ENCODE results near the gene UGT1A1. TPM values are rescaled to one million over a fixed set of nuclear protein-coding genes. Genes with fewer than 3 reads are reported as not detected.

The UGT1A1 gene
- total RNA-seq, 1 experiment from 2014 or later = not detected

DNA sequence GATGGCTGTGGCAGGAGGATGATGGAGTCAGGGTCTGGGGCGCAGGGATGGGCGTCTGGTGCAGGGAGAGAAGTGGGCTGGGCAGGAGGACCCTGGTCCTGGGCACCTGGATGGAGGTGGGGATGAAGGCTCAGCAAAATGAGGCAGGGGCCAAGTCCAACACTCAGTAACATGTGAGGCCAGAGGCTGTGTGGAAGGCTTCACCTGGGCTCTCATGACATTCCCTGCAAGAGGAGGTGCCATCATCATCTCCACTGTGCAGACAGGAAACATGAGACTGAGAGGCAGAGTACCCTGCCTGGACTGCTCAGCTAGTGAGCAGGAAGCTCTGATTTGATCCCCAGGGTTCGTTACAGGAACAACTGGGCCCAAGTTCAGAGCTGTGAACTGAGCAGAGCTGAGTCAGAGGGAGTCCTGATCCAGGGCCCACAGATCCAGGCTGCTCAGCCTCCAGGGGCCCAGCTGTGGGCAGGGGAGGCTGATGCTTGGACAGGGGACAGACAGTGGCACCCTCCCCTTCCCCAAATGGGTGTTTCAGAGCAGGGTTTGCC lies 57.4 kb downstream of the UGT1A1 start:
- DNase-seq (ENCODE audit: low spot score) = no peak

DNA sequence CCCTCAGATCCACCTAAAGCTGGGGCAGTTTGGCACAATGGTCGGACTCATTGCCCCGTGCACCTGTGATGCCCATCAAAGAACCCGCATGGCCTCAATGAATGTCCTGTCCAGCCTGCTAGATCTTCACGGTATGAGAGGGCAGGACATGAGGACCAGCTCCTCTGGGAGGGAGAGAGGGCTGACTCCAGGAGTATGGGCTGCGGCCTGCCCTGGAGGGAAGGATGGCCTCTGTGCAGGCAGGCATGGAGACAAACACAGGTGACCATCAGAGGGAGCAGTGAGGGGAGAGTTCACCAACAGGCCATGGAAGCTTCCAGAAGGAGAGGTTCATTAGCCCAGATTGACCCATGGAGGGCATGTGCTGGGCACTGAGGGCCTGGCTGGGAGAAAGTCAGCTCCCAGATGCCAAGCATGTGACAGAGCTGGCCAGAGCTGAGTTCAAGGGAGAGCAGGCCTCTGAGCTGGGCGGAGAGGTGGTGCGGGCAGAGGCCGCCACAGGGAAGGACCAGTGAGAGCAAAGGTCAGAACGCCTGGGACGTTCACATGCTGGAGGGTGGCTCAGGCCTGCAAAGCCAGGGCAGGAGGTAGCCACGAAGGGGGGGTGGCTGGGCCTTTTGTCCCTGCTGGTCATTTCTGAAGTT lies 58.0 kb downstream of the UGT1A1 start:
- no peak for DNase-seq (ENCODE audit: low spot score)

DNA sequence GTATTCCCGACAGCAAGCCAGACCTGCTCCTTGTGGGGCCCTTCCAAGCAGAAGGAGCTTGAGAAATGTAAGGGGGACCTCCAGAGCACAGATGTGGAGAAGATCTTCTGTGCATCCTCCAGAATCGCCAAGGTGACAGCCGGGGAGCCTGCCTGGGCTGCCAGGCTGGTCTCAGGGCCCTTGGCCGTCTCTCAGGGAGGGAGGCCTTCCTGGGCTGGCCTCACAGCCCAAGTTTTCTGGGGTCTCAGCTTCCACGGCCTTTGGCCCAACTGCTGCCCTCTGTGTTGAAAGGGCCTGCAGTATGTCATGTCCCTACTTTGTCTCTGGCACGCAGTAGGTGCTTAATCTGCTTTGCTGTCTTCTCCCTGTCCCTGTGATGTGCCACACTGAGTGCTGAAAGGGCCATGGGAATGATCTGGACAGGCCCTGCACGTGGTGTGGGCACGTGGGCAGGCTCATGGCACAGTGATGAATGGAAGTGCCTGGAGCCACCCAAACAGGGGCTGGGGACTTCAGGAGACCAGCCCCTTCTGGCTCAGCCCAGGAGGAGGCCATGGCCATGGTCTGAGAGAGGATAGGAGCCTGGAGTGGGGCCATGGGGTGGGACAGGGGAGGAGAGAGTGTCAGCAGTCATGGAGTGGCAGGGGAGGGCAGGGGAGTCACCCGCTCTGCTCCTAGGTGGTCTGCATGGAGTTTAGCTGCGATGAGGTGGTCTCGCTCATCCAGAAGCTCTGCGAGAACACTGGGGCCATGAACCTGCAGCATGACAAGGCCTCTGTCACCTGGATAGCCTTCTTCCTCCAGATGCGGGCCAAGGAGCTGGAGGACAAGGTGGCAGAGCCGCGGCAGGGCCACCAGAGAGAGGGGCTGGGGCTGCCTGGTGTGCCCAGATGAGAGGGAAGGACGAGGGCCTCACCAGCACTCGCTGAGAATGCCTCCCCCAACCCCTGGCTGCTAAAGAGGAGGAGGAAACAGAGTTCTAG lies 58.9 kb downstream of the UGT1A1 start:
- DNase-seq (ENCODE audit: low spot score) = no peak

DNA sequence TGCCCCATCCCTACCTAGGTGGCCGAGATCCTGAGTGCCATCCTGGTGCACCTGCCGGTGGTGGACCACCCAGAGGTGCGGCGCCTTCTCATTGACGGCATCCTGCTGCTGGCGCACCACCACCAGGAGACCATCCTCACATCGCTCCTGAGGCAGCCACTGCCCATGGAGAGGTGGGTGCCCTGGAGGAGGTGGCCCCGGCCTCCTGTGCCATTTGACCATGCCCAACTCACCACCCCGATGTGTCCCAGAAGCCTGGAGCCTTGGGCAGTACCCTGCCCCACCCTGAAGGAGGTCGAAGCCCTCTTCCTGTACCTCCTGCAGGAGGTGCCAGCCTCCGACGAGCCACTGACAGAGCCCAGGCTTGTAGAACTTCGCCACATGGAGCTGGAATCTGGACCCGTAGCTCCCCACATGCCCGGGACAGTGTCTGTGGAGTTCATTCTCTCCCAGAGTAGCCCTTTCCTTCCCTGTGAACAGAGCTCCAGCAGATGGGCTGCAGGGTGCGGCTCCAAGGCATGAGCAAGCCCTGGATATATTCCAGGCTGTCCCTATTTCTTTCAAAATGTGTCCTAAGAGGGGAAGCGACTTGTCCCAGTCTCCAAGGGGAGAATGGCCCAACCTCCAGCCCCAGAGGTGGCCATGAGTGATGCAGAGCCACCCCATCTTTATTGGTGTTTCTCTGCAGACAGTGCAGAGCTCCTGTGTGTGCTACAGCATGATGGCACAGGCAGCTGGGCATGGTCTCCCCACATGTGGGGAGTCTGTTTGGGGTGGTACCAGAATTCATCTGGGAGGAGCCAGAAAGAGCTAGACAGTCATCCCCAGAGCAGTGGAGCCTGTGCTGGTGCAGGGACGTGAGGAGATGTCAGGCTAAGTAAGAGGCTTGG lies 60.1 kb downstream of the UGT1A1 start:
- DNase-seq (ENCODE audit: low spot score) = no peak

DNA sequence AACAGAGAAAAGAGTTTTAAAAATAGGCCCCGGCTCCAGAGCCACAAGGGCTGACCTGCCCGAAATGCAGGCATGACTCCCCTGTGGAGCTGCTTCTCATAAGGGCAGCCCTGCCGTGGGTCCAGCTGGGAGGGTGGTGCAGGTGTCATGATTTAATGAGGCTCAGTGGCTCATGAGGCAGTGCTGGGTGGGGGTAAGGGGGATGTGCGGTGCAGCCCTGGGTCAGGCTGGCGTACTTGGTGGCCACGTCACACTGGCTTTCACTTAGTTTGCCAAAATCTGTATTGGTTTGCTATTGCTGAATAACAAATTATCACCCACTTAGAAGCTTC lies 60.7 kb downstream of the UGT1A1 start:
- no peak for DNase-seq (ENCODE audit: low spot score)

DNA sequence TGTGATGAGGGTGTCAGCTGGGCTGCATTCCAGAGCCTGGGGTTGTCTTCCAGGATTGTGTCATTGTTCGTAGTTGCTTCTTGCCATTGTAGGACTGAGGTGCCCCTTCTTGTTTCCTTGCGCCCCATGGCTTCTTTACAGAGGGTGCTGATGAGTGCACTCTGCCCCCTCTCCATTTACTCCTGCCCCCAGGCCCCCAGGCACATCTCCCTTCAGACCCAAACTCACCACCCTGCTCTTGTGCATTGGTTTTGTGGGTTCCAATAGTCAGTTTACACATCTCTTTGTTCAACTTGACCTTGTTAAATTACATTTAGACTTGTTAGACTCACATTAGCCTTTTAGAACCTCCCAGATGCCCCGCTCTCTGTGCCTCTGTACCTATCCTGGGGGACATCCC lies 61.1 kb downstream of the UGT1A1 start:
- no peak for DNase-seq (ENCODE audit: low spot score)

DNA sequence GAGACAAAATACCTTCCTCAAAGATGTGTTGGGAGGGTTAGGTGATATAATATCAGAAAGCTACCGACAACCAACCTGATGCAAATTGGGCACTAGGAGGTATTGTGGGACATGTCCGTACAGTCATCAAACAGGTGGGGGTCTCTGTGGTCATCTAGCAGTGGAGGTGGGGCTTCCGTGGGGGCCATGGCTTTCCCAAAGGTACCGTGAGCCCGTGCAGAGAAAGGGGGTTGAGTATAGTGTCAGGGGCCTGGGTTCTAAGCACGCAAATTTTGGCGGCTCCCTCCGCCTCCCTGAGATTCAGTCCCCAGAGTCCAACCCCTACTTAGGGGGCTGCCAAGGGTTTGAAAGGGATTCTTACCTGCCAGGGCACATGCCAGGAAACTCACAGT lies 61.6 kb downstream of the UGT1A1 start:
- DNase-seq (ENCODE audit: low spot score) = no peak

DNA sequence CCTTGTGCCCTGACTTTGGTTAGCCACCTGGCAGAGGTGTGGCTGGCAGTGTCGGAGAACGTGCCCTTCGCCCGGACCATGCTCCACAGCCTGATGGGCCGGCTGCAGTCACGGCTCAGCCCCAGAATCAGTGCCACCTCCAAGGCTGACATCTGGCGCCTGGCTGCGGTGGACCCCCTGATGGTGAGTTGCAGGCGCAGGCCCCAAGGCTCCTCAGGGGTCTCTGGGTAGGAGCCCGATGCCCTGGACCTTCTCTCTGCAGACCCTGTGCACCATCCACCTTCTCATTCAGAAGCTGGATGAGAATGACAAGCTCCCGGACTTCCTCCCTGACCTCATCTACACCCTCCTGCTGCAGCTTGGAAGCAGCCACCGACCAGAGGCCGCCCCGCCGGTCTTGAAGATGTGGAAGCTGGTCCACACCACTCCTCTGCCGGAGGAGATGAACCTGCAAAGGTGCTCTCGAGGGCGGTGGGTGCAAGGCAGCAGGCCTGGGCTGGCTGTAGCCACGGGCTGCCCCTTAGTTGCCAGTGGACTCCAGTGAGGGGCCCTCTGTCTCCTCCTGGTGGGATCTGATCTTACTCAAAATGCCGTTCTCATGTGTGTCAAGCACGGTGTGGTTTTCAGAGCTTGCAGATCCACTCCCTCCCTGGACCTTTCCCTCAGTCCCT lies 62.2 kb downstream of the UGT1A1 start:
- DNase-seq (ENCODE audit: low spot score) = no peak

Other genes starting within 250 kb of the UGT1A1 start
- gene USP40, start 193.5 kb upstream of the UGT1A1 start, total RNA-seq (2014; rRNA removed; shearing (Covaris generic)) = 62.0 and 70.1 TPM in 2 replicates
- not detected in 2 replicates for gene UGT1A8, start 142.6 kb upstream of the UGT1A1 start, total RNA-seq (2014; rRNA removed; shearing (Covaris generic))
- gene UGT1A10, start 123.8 kb upstream of the UGT1A1 start, total RNA-seq (2014; rRNA removed; shearing (Covaris generic)) = not detected in 2 replicates
- not detected in 2 replicates for gene UGT1A9, start 88.4 kb upstream of the UGT1A1 start, total RNA-seq (2014; rRNA removed; shearing (Covaris generic))
- gene UGT1A7, start 78.4 kb upstream of the UGT1A1 start, total RNA-seq (2014; rRNA removed; shearing (Covaris generic)) = not detected in 2 replicates
- 0.05 TPM in 1 of 2 replicates, not detected in the other for gene UGT1A6, start 67.4 kb upstream of the UGT1A1 start, total RNA-seq (2014; rRNA removed; shearing (Covaris generic))
- gene UGT1A5, start 47.4 kb upstream of the UGT1A1 start, total RNA-seq (2014; rRNA removed; shearing (Covaris generic)) = not detected in 2 replicates
- not detected in 2 replicates for gene UGT1A4, start 41.5 kb upstream of the UGT1A1 start, total RNA-seq (2014; rRNA removed; shearing (Covaris generic))
- not detected in 2 replicates for gene UGT1A3, start 31.2 kb upstream of the UGT1A1 start, total RNA-seq (2014; rRNA removed; shearing (Covaris generic))
- 0.48 TPM in 1 of 2 replicates, not detected in the other for gene MROH2A, start 18.1 kb downstream of the UGT1A1 start, total RNA-seq (2014; rRNA removed; shearing (Covaris generic))
- gene HJURP, start 94.3 kb downstream of the UGT1A1 start, total RNA-seq (2014; rRNA removed; shearing (Covaris generic)) = 78.3 and 83.2 TPM in 2 replicates
- gene TRPM8, start 157.1 kb downstream of the UGT1A1 start, total RNA-seq (2014; rRNA removed; shearing (Covaris generic)) = 1.1 and 2.4 TPM in 2 replicates